ENCODE results near the gene RGP1.

DNA sequence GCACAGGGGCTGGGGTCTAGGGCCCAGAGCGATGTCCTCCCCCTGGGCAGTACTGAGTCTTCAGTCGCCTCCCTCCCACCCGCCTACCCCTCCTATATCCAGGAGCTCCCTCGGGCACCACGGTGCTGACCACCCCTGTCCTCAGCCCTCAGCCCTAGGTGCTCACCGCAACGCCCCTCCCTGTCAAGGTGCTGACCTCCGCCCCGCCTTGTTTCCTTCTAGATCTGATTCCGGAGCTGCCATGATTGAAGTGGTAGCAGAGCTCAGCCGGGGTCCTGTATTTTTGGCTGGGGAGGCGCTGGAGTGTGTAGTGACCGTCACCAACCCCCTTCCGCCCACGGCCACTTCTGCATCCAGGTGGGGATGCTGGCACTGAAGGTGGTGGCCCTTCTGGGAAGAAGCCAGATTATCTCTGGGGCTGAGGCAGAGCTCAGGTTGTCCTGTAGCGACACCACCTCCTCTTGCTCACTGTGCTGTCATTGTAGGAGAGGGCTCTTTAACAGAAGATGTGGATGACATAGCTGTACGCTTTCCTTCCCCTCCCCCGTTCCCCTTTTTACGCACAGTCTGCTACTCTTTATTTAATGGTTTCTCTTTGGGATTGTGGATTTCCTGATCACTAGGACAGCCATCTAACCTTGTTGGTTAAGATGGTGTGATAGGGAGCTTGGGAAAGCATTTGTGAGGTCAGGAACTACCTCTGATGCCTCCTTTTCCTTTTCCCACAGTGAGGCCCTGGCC is 598 bp downstream of the RGP1 start:
- TF ChIP-seq, protein P1, sequence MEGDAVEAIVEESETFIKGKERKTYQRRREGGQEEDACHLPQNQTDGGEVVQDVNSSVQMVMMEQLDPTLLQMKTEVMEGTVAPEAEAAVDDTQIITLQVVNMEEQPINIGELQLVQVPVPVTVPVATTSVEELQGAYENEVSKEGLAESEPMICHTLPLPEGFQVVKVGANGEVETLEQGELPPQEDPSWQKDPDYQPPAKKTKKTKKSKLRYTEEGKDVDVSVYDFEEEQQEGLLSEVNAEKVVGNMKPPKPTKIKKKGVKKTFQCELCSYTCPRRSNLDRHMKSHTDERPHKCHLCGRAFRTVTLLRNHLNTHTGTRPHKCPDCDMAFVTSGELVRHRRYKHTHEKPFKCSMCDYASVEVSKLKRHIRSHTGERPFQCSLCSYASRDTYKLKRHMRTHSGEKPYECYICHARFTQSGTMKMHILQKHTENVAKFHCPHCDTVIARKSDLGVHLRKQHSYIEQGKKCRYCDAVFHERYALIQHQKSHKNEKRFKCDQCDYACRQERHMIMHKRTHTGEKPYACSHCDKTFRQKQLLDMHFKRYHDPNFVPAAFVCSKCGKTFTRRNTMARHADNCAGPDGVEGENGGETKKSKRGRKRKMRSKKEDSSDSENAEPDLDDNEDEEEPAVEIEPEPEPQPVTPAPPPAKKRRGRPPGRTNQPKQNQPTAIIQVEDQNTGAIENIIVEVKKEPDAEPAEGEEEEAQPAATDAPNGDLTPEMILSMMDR (IDR thresholded peaks at IDR 0.05; ENCODE audit: low read depth, low read length): no peak
- TF ChIP-seq, protein P2, sequence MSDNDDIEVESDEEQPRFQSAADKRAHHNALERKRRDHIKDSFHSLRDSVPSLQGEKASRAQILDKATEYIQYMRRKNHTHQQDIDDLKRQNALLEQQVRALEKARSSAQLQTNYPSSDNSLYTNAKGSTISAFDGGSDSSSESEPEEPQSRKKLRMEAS (IDR thresholded peaks at IDR 0.05; ENCODE audit: low read depth, low read length): no peak
- TF ChIP-seq POLR2A (IDR thresholded peaks at IDR 0.05; ENCODE audit: extremely low read depth, insufficient read length): no peak

Data from NB4 (cell line).